ENCODE results near the gene GAS2L1. TPM values are rescaled to one million over a fixed set of nuclear protein-coding genes. Genes with fewer than 3 reads are reported as not detected.

The GAS2L1 gene
- total and polyA plus RNA-seq, 2 of the 4 experiments (the other 2 are of a cell fraction) = 1.4 to 15.6 TPM

DNA sequence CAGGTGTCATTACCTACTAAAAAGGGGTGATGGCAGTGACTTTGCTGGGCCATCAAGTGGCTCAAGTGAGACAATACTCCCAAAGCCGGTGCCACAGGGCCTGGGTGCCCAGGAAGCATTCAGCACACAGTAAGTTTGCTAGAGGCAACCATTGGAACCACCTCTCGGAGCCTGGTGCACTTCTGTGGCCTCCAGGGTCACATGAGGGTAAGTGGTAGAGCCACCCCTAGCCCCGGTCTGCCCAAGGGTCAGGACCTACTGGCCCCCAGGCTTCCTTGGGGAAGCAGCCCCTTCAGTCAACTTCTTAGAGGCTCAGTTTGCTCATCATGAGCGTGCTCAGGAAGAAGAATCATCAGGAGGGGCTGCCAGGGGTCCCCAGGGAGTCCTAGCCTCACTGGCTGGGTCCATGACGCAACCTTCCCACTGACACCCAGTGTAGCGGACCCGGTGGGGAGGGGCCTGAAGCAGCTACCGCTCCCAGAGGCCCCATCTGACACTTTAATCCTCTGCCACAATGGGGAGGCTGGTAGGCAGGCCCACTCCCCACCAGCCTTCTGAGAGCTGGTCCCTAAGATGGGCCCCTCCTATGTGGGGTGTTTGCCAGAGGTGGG, 26.5 kb downstream of the GAS2L1 start:
- Histone ChIP-seq H3K18ac (ENCODE audit: low read depth, low read length) (no peak overlapping the region), H3K27ac (ENCODE audit: insufficient read depth, low read length) (no peak overlapping the region), H4K20me1 (ENCODE audit: insufficient read depth, low read length) (no peaks in the 10 kb centered on the region; the same call in none of the 2 replicates), H3K9ac (ENCODE audit: low read depth, low read length) (no peak overlapping the region), H4K5ac (ENCODE audit: low read depth, low read length) (no peak overlapping the region), H2AFZ (replicated peaks; ENCODE audit: low read length, poor library complexity) (no peak overlapping the region), H3K9me3 (ENCODE audit: control insufficient read depth, insufficient read depth, low read length) (no peaks in the 10 kb centered on the region), H3K79me1 (ENCODE audit: low read depth in 1 of 2, low read length in 2 of 2) (peaks cover 0 to 3% of the 10 kb centered on the region in 2 experiments; a peak in 1 of 4 replicates), H2BK5ac (ENCODE audit: low read depth, low read length, poor library complexity, severe bottlenecking) (no peak overlapping the region), H3K4me1 (ENCODE audit: control insufficient read depth, insufficient read depth, low read length) (peaks cover 9% of the 10 kb centered on the region), H3K9me1 (ENCODE audit: insufficient read depth, low read length) (peaks cover 5% of the 10 kb centered on the region; the same call in 1 of the 2 replicates), H3K23ac (ENCODE audit: low read depth, low read length) (no peak overlapping the region), H4K91ac (ENCODE audit: insufficient read depth, low read depth, low read length) (no peak overlapping the region), H2AK5ac (ENCODE audit: low read depth, low read length) (no peak overlapping the region), H3K27me3 (ENCODE audit: control insufficient read depth, insufficient read depth, low read length) (no peaks in the 10 kb centered on the region), H3K36me3 (ENCODE audit: control insufficient read depth, insufficient read depth, low read length) (peaks cover 45% of the 10 kb centered on the region), H3K4me2 (ENCODE audit: low read depth, low read length) (no peak overlapping the region), H2BK120ac (ENCODE audit: low read depth, low read length) (no peak overlapping the region), H3K56ac (ENCODE audit: extremely low read depth, insufficient read depth, low read length) (no peak overlapping the region), H2BK15ac (ENCODE audit: low read depth, low read length) (no peak overlapping the region), H2BK20ac (ENCODE audit: low read depth, low read length) (no peak overlapping the region), H4K8ac (ENCODE audit: low read depth in 2 of 2, low read length in 2 of 2) (no peak overlapping the region), H2AK9ac (replicated peaks; ENCODE audit: low read depth, low read length, poor library complexity) (no peak overlapping the region), H3K4me3 (ENCODE audit: insufficient read depth, low read depth, low read length) (no peak overlapping the region), H3K4ac (ENCODE audit: low read depth, low read length) (no peak overlapping the region), H3K14ac (replicated peaks; ENCODE audit: low read depth, low read length) (no peak overlapping the region)
- no TSS peak for BruUV-seq (replicated peaks)
- no peak for TF ChIP-seq MAZ (IDR thresholded peaks at IDR 0.05; ENCODE audit: borderline replicate concordance, low read depth, low read length)
- no peak for TF ChIP-seq SMC3 (IDR thresholded peaks at IDR 0.05; ENCODE audit: low read depth, low read length)
- TF ChIP-seq, protein P1, sequence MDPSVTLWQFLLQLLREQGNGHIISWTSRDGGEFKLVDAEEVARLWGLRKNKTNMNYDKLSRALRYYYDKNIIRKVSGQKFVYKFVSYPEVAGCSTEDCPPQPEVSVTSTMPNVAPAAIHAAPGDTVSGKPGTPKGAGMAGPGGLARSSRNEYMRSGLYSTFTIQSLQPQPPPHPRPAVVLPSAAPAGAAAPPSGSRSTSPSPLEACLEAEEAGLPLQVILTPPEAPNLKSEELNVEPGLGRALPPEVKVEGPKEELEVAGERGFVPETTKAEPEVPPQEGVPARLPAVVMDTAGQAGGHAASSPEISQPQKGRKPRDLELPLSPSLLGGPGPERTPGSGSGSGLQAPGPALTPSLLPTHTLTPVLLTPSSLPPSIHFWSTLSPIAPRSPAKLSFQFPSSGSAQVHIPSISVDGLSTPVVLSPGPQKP (IDR thresholded peaks at IDR 0.05; ENCODE audit: borderline replicate concordance, low read depth, low read length) = no peak
- TF ChIP-seq, protein P2, sequence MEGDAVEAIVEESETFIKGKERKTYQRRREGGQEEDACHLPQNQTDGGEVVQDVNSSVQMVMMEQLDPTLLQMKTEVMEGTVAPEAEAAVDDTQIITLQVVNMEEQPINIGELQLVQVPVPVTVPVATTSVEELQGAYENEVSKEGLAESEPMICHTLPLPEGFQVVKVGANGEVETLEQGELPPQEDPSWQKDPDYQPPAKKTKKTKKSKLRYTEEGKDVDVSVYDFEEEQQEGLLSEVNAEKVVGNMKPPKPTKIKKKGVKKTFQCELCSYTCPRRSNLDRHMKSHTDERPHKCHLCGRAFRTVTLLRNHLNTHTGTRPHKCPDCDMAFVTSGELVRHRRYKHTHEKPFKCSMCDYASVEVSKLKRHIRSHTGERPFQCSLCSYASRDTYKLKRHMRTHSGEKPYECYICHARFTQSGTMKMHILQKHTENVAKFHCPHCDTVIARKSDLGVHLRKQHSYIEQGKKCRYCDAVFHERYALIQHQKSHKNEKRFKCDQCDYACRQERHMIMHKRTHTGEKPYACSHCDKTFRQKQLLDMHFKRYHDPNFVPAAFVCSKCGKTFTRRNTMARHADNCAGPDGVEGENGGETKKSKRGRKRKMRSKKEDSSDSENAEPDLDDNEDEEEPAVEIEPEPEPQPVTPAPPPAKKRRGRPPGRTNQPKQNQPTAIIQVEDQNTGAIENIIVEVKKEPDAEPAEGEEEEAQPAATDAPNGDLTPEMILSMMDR (conservative IDR thresholded peaks at IDR 0.05; ENCODE audit: low read depth, low read length) = no peak
- no peak for TF ChIP-seq MXI1 (IDR thresholded peaks at IDR 0.05; ENCODE audit: borderline replicate concordance, low read depth, low read length)
- no peak for TF ChIP-seq MAFK (IDR thresholded peaks at IDR 0.05; ENCODE audit: low read depth, low read length)
- dilution Hi-C loops (cut with HindIII; ENCODE audit: low sequenced_read_pairs, unreplicated experiment) = no loop called here
- 91% methylated on average over 7 of the region's 8 CpGs; no CpG with 5 or more reads in 1 of the 2 experiments for WGBS, 2 experiments (ENCODE audit: extremely low coverage in 2 of 2, insufficient read length in 1 of 2)
- DNase-seq (no peak), ATAC-seq (ENCODE audit: low read depth) (no peak)
- ChIA-PET POLR2A (ENCODE audit: unreplicated experiment) (no interaction called here), CTCF (no interaction called here)
- in situ Hi-C loops (cut with MboI; ENCODE audit: low sequenced_read_pairs) = no loop called here
- intact Hi-C loops (cut with micrococcal nuclease) = no loop called here

All from IMR-90 (cell line).